ENCODE data around the gene XRN2. TPM values are rescaled to one million over a fixed set of nuclear protein-coding genes. Genes with fewer than 3 reads are reported as not detected.

The XRN2 gene, protein sequence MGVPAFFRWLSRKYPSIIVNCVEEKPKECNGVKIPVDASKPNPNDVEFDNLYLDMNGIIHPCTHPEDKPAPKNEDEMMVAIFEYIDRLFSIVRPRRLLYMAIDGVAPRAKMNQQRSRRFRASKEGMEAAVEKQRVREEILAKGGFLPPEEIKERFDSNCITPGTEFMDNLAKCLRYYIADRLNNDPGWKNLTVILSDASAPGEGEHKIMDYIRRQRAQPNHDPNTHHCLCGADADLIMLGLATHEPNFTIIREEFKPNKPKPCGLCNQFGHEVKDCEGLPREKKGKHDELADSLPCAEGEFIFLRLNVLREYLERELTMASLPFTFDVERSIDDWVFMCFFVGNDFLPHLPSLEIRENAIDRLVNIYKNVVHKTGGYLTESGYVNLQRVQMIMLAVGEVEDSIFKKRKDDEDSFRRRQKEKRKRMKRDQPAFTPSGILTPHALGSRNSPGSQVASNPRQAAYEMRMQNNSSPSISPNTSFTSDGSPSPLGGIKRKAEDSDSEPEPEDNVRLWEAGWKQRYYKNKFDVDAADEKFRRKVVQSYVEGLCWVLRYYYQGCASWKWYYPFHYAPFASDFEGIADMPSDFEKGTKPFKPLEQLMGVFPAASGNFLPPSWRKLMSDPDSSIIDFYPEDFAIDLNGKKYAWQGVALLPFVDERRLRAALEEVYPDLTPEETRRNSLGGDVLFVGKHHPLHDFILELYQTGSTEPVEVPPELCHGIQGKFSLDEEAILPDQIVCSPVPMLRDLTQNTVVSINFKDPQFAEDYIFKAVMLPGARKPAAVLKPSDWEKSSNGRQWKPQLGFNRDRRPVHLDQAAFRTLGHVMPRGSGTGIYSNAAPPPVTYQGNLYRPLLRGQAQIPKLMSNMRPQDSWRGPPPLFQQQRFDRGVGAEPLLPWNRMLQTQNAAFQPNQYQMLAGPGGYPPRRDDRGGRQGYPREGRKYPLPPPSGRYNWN
- 48.9 and 67.7 TPM in 2 replicates for polyA plus RNA-seq (2011; rRNA removed)
- polyA minus RNA-seq (2011; rRNA and poly(A)+ RNA removed), result 20.0 and 24.6 TPM in 2 replicates

DNA sequence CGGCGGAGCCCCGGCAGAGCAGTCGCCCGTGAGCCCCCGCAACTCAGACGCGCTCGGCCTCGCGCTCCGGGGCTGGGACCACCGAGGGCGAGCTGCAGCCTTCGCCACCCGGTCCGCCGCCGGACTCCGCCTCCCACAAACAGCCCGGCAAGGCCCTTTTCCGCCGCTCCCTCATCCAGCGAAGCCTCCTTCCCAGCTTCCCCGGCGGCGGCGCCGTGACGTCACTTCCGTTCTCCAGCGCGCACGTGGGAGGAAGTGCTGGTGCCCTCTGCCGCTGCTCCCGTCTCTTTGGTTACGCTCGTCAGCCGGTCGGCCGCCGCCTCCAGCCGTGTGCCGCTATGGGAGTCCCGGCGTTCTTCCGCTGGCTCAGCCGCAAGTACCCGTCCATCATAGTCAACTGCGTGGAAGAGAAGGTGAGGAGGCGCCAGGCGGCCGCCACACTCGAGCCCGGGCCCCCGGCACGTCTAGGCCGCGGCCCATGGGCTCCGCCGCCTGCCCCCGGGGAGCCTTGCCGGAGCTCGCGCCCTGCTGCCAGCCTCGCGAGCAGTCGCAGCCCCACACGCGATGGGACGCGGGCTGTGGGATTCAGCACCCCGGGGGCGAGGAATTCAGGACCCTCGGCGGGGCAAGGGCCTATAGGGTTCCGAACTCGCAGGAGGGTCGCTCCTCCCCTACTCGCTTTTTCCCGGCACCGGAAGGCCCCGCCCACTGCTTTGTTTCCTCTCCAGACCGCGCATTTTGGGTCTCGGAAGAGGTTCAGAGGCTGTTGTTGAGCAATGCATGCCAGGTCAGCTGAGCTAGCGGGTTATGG is at the start of gene XRN2:
XRN2 (plus strand) TSS at position 271 of the 811 bp plus-strand sequence; CDS start at position 339, 68 bp downstream.
- DNase-seq (ENCODE audit: low read depth), result peak; percentile 52
- H3K27me3 ChIP-seq (ENCODE audit: control insufficient read depth, insufficient read depth, low read length), result peaks cover 2% of the 10 kb centered on the region
- TF ChIP-seq CTCF (IDR thresholded peaks at IDR 0.05; ENCODE audit: insufficient read depth, low read depth, low read length), result peak; percentile 19; the same call in 1 of the 2 replicates
- H3K36me3 ChIP-seq (ENCODE audit: control insufficient read depth, insufficient read depth, low read length), result no peaks in the 10 kb centered on the region
- POLR2A ChIA-PET, result interaction anchor here (0.6 to 1.0 kb wide), 2 partner anchors 9 to 50 kb away, joined by 3 to 5 read pairs; no protein-coding TSS in a partner anchor
- peak within 1 kb of the TSS; percentile 63 for H3K4me3 ChIP-seq (ENCODE audit: low read depth, low read length)
- CTCF ChIA-PET, result interaction anchor here (0.9 to 1.5 kb wide), 5 partner anchors 11 to 202 kb away, joined by 3 to 6 read pairs (median 4); no protein-coding TSS in a partner anchor

DNA sequence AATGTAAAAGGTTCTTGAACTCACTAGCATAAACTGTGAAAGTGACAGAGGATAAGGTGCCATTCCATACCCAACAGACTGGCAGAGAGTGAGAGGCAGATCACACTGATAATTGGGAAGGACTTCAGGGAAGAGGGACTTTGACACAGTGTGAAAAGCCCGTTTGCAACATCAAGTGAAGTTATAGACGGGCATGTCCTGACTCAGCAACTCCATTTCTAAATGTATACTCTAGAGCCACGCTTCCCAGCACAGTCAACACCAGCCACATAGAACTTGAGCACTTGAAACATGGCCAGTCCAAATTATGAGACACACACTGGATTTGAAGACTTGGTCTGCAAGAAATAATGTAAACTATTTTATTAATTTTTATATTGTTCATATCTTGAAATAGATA is 45.9 kb upstream of the XRN2 start:
- Histone ChIP-seq H3K27me3 (ENCODE audit: control insufficient read depth, insufficient read depth, low read length) (no peaks in the 10 kb centered on the region), H3K36me3 (ENCODE audit: control insufficient read depth, insufficient read depth, low read length) (no peaks in the 10 kb centered on the region), H3K4me3 (ENCODE audit: low read depth, low read length) (no peak overlapping the region)
- ChIA-PET CTCF (interaction anchor here (1.2 kb wide), 1 partner anchor 21 kb away, joined by 4 read pairs; no protein-coding TSS in a partner anchor), POLR2A (no interaction called here)
- no peak for TF ChIP-seq CTCF (IDR thresholded peaks at IDR 0.05; ENCODE audit: insufficient read depth, low read depth, low read length)
- DNase-seq (ENCODE audit: low read depth), result no peak

GRCh38 chr20:21258411-21258810 is 44.7 kb upstream of the XRN2 start:
- no peak for DNase-seq (ENCODE audit: low read depth)
- POLR2A ChIA-PET, result no interaction called here

DNA sequence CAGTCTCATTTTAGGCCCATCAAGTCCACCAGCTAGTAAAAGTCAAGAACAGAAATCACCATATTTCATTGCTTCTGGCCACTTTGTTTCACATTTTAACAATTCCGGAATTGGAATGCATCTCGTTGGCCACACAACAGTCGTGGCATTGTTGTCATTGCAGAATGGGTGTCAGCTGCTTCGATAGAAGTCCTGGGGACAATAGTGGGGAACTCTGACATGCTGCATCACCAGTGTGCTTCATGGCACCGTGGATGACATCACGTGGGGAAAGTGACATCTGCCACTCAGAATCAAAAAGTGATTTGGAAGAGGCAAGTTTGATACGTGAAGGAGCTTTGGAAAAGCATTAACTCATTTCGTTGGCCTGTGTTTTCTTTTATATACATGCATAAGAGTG is 43.8 kb upstream of the XRN2 start:
- no peak overlapping the region for H3K4me3 ChIP-seq (ENCODE audit: low read depth, low read length)
- POLR2A ChIA-PET, result no interaction called here
- no peaks in the 10 kb centered on the region for H3K27me3 ChIP-seq (ENCODE audit: control insufficient read depth, insufficient read depth, low read length)
- no peaks in the 10 kb centered on the region for H3K36me3 ChIP-seq (ENCODE audit: control insufficient read depth, insufficient read depth, low read length)
- CTCF ChIA-PET, result interaction anchor here (0.8 kb wide), 1 partner anchor 10 kb away, joined by 5 read pairs; no protein-coding TSS in a partner anchor
- DNase-seq (ENCODE audit: low read depth), result no peak
- no peak for TF ChIP-seq CTCF (IDR thresholded peaks at IDR 0.05; ENCODE audit: insufficient read depth, low read depth, low read length)

More at GRCh38 chr20:21258411-21258810, 44.7 kb upstream of the XRN2 start:
- no peak for TF ChIP-seq CTCF (IDR thresholded peaks at IDR 0.05; ENCODE audit: insufficient read depth, low read depth, low read length)
- no peak overlapping the region for H3K4me3 ChIP-seq (ENCODE audit: low read depth, low read length)
- no peaks in the 10 kb centered on the region for H3K36me3 ChIP-seq (ENCODE audit: control insufficient read depth, insufficient read depth, low read length)
- CTCF ChIA-PET, result interaction anchor here (1.2 kb wide), 1 partner anchor 22 kb away, joined by 4 read pairs; no protein-coding TSS in a partner anchor
- no peaks in the 10 kb centered on the region for H3K27me3 ChIP-seq (ENCODE audit: control insufficient read depth, insufficient read depth, low read length)

Measured in BJ (cell line).